ENCODE measurements around the gene GPR55.
"Not testable (repeated sequence)": the region's sequence is repeated elsewhere in the genome, so short reads cannot be mapped to it uniquely, and the experiment has no call there.

Gene GPR55

GRCh38 chr2:230951396-230951795 lies 26.4 kb upstream of the GPR55 start:
- no peak for DNase-seq (ENCODE audit: low read depth in 1 of 2, low spot score in 1 of 2)

GRCh38 chr2:230950874-230951339 lies 25.9 kb upstream of the GPR55 start:
- no peak for DNase-seq (ENCODE audit: low read depth in 1 of 2, low spot score in 1 of 2)

- DNase-seq (ENCODE audit: low read depth in 1 of 2, low spot score in 1 of 2) = no peak
Measured at GRCh38 chr2:230949966-230950873, 25.2 kb upstream of the GPR55 start.

- DNase-seq (ENCODE audit: low read depth in 1 of 2, low spot score in 1 of 2) = no peak
Measured at GRCh38 chr2:230947908-230948365, 22.9 kb upstream of the GPR55 start.

GRCh38 chr2:230947235-230947576 lies 22.2 kb upstream of the GPR55 start:
- DNase-seq (ENCODE audit: low read depth in 1 of 2, low spot score in 1 of 2) = no peak

- DNase-seq (ENCODE audit: low read depth in 1 of 2, low spot score in 1 of 2) = no peak
Measured at GRCh38 chr2:230946429-230947234, 21.6 kb upstream of the GPR55 start.

- DNase-seq (ENCODE audit: low read depth in 1 of 2, low spot score in 1 of 2) = no peak
Measured at GRCh38 chr2:230944757-230945372, 19.8 kb upstream of the GPR55 start.

- DNase-seq (ENCODE audit: low read depth in 1 of 2, low spot score in 1 of 2) = peak in 1 of 2 donors; percentile 45
Measured at GRCh38 chr2:230944123-230944653, 19.1 kb upstream of the GPR55 start.

- peak in 1 of 2 donors; percentile 25 for DNase-seq (ENCODE audit: low read depth in 1 of 2, low spot score in 1 of 2)
Measured at GRCh38 chr2:230942920-230943896, 18.2 kb upstream of the GPR55 start.

GRCh38 chr2:230942371-230942770 lies 17.3 kb upstream of the GPR55 start:
- no peak for DNase-seq (ENCODE audit: low read depth in 1 of 2, low spot score in 1 of 2)

GRCh38 chr2:230941202-230942180 lies 16.4 kb upstream of the GPR55 start:
- DNase-seq (ENCODE audit: low read depth in 1 of 2, low spot score in 1 of 2) = no peak

- DNase-seq (ENCODE audit: low read depth in 1 of 2, low spot score in 1 of 2) = no peak
Measured at GRCh38 chr2:230940471-230940815, 15.4 kb upstream of the GPR55 start.

- DNase-seq (ENCODE audit: low read depth in 1 of 2, low spot score in 1 of 2) = no peak
Measured at GRCh38 chr2:230939691-230940470, 14.8 kb upstream of the GPR55 start.

- DNase-seq (ENCODE audit: low read depth in 1 of 2, low spot score in 1 of 2) = no peak
Measured at GRCh38 chr2:230939066-230939591, 14.1 kb upstream of the GPR55 start.

GRCh38 chr2:230938516-230939065 lies 13.5 kb upstream of the GPR55 start:
- no peak for DNase-seq (ENCODE audit: low read depth in 1 of 2, low spot score in 1 of 2)

- DNase-seq (ENCODE audit: low read depth in 1 of 2, low spot score in 1 of 2) = no peak
Measured at GRCh38 chr2:230938098-230938497, 13.1 kb upstream of the GPR55 start.

- DNase-seq (ENCODE audit: low read depth in 1 of 2, low spot score in 1 of 2) = no peak
Measured at GRCh38 chr2:230937362-230937761, 12.3 kb upstream of the GPR55 start.

GRCh38 chr2:230936243-230936642 lies 11.2 kb upstream of the GPR55 start:
- not testable (repeated sequence) for DNase-seq (ENCODE audit: low read depth in 1 of 2, low spot score in 1 of 2)

Data from activated CD4-positive, alpha-beta T cell treated with anti-CD3 and anti-CD28 coated beads, Interleukin-2, amount 50 U/mL, for 24 hours (primary cell).